HG03469 (cell line): ENCODE data around the gene ZNRF2.
"Not testable (repeated sequence)": the region's sequence is repeated elsewhere in the genome, so short reads cannot be mapped to it uniquely, and the experiment has no call there.

ENCODE experiments used
- ATAC-seq: cut with Tn5 transposase; IDR thresholded peaks from one replicate; pipeline ENCODE4 v1.9.1; 2021; ENCODE audit warnings: mild to moderate bottlenecking, moderate library complexity, moderate number of reproducible peaks; ENCODE audit not compliant: unreplicated experiment

ZNRF2 gene

GRCh38 chr7:30286749-30287148, 2.4 kb downstream of the ZNRF2 start:
- ATAC-seq: no peak

- ATAC-seq: not testable (repeated sequence)
Measured at GRCh38 chr7:30287625-30288024, 3.2 kb downstream of the ZNRF2 start.

DNA sequence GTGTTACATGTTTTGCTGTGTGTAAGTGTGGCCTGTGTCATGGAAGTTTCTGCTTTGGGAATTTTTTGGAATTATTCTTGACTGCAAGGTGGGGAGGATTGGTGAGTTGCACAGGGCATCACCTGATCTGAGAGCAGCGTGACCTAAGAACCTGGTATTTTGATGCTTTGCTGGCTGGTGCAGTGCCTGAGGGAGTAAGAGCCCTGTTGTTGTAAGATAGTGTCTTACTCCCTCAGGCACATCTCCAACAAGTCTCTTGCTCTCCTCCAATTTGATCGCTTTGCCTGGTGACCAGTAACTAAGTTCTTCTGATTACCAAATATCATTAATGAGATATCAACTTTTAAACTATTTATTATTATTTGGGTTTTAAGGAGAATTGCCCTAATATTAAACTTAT, 5.2 kb downstream of the ZNRF2 start:
- ATAC-seq: not testable (repeated sequence)

GRCh38 chr7:30290317-30290716, 5.9 kb downstream of the ZNRF2 start:
- ATAC-seq: not testable (repeated sequence)

DNA sequence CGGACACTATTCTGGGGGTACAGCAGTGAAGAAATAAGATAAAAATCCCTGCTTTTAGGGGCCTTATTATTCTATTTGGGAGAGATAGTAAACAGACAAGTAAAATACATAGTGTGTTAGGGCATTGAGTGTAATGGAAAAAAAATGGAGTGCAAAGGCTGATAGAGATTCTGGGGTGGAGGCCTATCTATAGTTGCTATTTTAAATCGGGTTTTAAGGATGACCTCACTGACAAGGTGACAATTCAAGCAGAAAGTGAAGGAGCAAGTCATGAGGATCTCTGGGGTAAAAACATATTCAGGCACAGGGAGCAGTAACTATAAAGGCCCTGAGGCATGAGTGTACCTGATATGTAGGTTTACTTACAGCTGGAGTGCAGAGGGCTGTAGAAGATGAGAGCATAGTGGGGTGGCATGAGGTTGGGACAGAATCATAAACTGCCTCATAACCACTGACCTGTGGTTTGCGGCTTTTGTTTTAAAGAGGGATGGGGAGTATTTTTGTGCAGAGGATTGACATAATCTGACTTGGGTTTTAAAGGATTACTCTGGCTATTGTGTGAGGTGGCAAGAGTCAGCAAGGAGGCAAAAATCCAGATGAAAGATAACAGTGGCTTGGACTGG, 8.1 kb downstream of the ZNRF2 start:
- ATAC-seq: not testable (repeated sequence)

- not testable (repeated sequence) for ATAC-seq
Measured at GRCh38 chr7:30296304-30296703, 11.9 kb downstream of the ZNRF2 start.

GRCh38 chr7:30297499-30297898, 13.1 kb downstream of the ZNRF2 start:
- ATAC-seq: not testable (repeated sequence)

GRCh38 chr7:30298409-30298808, 14.0 kb downstream of the ZNRF2 start:
- not testable (repeated sequence) for ATAC-seq

- ATAC-seq: no peak
Measured at GRCh38 chr7:30301751-30302150, 17.4 kb downstream of the ZNRF2 start.

- ATAC-seq: no peak
Measured at GRCh38 chr7:30302656-30303311, 18.4 kb downstream of the ZNRF2 start.

- peak; percentile 46 for ATAC-seq
Measured at GRCh38 chr7:30303312-30304039, 19.1 kb downstream of the ZNRF2 start.

GRCh38 chr7:30304177-30304884, 19.9 kb downstream of the ZNRF2 start:
- ATAC-seq: no peak

DNA sequence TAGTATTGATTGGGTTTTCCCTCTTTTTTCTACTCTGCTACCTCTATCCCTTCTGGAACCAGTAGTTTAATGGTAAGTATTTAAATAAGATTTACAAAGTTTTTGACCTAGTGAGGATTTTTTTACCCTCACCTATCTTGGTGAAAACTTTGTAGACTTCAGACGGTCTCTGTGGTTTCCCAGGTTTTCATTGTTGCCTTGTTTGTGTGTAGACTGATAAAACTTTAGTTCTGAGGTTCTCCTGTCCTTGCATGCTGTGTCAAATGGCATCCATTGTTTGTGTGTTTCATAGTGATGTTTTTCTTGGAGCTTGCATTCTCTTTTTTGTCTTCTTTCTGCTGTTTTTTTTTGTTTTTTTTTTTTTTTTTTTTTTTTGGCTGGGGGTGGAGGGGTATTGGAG, 22.6 kb downstream of the ZNRF2 start:
- ATAC-seq: no peak

- no peak for ATAC-seq
Measured at GRCh38 chr7:30308389-30308788, 24.0 kb downstream of the ZNRF2 start.

DNA sequence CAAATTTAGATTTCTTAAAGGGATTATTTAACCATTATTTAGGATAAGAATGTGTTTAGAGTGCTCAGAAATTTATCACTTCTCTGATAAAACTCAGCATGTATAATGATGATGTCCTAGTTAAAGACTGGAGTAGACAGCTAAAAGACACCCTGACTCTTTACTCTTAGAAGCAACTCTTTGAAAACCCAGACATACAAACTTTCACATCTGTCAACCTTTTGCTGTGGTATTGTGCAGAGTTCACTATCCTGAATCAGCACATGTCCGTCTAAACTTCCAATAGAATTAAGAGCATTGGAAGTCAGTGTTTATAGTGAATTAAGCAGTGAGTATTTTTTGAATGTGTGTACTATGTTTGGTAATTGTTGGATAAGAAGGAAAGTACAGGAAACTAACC, 24.9 kb downstream of the ZNRF2 start:
- no peak for ATAC-seq

- no peak for ATAC-seq
Measured at GRCh38 chr7:30309842-30310435, 25.5 kb downstream of the ZNRF2 start.

DNA sequence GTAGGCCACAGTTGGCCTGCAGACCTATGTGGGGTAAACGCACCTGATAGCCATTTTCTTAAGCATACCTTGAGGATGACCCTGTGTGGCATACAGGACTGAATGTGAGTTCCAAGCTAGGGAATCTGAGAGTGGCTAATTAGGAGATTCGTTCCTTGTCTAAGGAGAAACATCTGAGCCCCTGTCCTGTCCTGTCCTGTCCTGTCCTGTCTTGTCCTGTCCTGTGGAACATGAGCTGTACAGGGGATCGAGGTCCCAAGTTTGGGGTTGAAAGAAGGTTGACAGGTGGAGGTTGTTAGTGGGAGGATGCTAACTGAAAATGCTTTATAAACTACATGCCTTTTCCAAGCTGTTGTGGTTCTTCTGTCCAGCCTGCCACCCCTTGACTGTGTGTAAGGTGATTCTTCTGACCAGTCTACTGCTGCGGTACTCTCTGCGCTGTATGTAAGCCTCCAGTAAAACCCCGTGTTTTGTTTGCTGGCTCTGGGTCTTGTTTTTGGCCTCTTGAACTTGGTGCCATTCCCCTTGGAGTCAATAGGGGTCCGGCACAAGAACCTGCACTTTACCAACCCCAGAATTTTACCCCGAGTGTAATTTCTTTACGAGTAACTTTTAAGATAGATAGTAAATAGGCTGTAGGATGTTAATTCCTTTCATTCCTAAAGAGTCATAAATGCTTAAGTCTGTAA, 26.4 kb downstream of the ZNRF2 start:
- no peak for ATAC-seq

GRCh38 chr7:30312178-30312577, 27.8 kb downstream of the ZNRF2 start:
- no peak for ATAC-seq

DNA sequence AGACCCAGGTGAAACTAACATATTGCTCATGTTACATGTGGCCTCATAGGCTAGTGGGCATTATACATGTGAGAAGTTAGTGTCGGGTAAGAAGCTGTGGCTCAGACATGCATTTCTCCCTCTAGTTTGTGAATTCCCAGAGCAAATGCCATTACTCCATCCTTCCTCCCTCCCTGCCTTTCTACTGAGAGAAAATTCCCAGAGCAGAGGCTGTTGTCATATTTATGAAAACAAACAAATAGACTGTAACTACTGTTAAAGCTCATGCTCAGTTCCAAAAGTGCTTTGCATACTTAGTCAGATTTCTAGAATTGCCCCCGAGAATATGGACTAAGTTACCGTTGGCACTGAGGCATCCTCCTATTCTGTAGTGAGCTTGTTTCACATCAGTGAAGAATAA, 29.0 kb downstream of the ZNRF2 start:
- ATAC-seq: no peak

DNA sequence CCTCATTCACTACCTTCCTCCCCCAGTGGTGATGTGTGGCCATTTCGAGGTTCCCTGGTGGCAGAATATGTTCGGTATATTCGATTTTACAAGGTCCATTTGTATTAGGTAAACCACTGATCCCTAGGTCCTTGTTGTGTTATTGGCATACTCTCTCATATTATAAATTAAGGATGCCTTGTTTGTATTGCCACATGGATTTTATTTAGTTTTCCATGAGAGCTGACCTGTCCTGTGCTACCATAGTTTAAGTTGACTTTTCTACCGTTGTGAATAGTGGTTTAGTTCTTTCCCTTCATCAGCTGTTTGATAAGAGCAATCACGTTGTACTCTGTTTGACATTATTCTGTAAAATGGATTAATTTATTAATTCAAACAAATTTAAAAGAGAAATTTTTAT, 29.4 kb downstream of the ZNRF2 start:
- ATAC-seq: no peak
